KMS-11 (cell line): ENCODE measurements around the gene SLC5A6.

Experiments used
- H2AFZ ChIP-seq: fragments of 200-600 bp; sonication (generic); 2 replicates; pipeline ENCODE4 v1.6.1; 2016; ENCODE audit warnings: antibody characterized with exemption, mixed run types, low read depth
- H3K27ac ChIP-seq: fragments of 200-600 bp; sonication (generic); 2 replicates; pipeline ENCODE4 v1.6.1; 2016; ENCODE audit warnings: mild to moderate bottlenecking, mixed run types
- H3K27me3 ChIP-seq: fragments of 200-600 bp; sonication (generic); 2 replicates; pipeline ENCODE4 v1.6.1; 2017; ENCODE audit warnings: mild to moderate bottlenecking, low read depth, mixed run types, moderate library complexity; ENCODE audit not compliant: insufficient read depth
- H3K36me3 ChIP-seq: fragments of 200-600 bp; sonication (generic); 2 replicates; pipeline ENCODE4 v1.6.1; 2017; ENCODE audit warnings: mild to moderate bottlenecking, mixed run types; ENCODE audit not compliant: insufficient read depth
- H3K4me1 ChIP-seq: fragments of 200-600 bp; sonication (generic); 2 replicates; pipeline ENCODE4 v1.6.1; 2016; ENCODE audit warnings: mild to moderate bottlenecking, low read depth, mixed run types; ENCODE audit not compliant: poor library complexity, severe bottlenecking
- H3K4me2 ChIP-seq: fragments of 200-600 bp; sonication (generic); 2 replicates; pipeline ENCODE4 v1.7.0; 2016; ENCODE audit warnings: mild to moderate bottlenecking, mixed run types
- H3K4me3 ChIP-seq: fragments of 200-600 bp; sonication (generic); IDR thresholded peaks from 2 replicates; pipeline ENCODE4 v1.6.1; 2017; ENCODE audit warnings: low read depth, low read length, mixed read lengths; ENCODE audit not compliant: insufficient read depth
- H3K79me2 ChIP-seq: fragments of 200-600 bp; sonication (generic); 2 replicates; pipeline ENCODE4 v1.6.1; 2016; ENCODE audit warnings: low read depth, mixed run types; ENCODE audit not compliant: insufficient read depth
- H3K9ac ChIP-seq: fragments of 200-600 bp; sonication (generic); 2 replicates; pipeline ENCODE4 v1.6.1; 2016; ENCODE audit warnings: mild to moderate bottlenecking, mixed run types
- H4K20me1 ChIP-seq: fragments of 200-600 bp; sonication (generic); 2 replicates; pipeline ENCODE4 v1.6.1; 2016; ENCODE audit warnings: mild to moderate bottlenecking, mixed run types; ENCODE audit not compliant: insufficient read depth
- CTCF ChIP-seq: fragments of 200-600 bp; sonication (generic); conservative IDR thresholded peaks from 2 replicates; pipeline ENCODE4 v1.6.1; 2017; ENCODE audit warnings: low read depth, mild to moderate bottlenecking, antibody characterized with exemption, low read length, moderate library complexity, mixed read lengths

The SLC5A6 gene

DNA sequence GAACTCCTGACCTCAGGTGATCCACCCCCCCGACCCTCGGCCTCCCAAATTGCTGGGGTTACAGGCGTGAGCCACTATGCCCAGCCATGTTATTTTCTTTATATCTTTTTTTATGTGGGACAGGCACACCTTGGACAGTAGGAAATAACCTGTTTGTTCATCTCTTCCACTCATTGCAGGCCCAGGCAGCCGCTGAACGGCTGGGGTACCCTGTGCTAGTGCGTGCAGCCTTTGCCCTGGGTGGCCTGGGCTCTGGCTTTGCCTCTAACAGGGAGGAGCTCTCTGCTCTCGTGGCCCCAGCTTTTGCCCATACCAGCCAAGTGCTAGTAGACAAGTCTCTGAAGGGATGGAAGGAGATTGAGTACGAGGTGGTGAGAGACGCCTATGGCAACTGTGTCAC is 13.5 kb upstream of the SLC5A6 start:
- Histone ChIP-seq H3K4me1 (no peaks in the 10 kb centered on the region), H3K27ac (no peak overlapping the region), H3K4me3 (no peak overlapping the region), H3K36me3 (peaks cover under 1% of the 10 kb centered on the region; the same call in 1 of the 2 replicates), H2AFZ (no peak overlapping the region), H3K9ac (no peak overlapping the region), H3K27me3 (no peaks in the 10 kb centered on the region), H3K4me2 (no peak overlapping the region), H4K20me1 (no peaks in the 10 kb centered on the region), H3K79me2 (no peaks in the 10 kb centered on the region; the same call in 1 of the 2 replicates)
- no peak for TF ChIP-seq CTCF

- TF ChIP-seq CTCF, result no peak
- peaks cover 6% of the 10 kb centered on the region; the same call in 1 of the 2 replicates for H3K36me3 ChIP-seq
- H3K4me1 ChIP-seq, result peaks cover 15% of the 10 kb centered on the region
- H3K79me2 ChIP-seq, result peaks cover 18% of the 10 kb centered on the region
- no peaks in the 10 kb centered on the region for H4K20me1 ChIP-seq
- H3K27me3 ChIP-seq, result no peaks in the 10 kb centered on the region
- no peak overlapping the region for H3K9ac ChIP-seq
- no peak overlapping the region for H3K4me3 ChIP-seq
- H2AFZ ChIP-seq, result no peak overlapping the region
- no peak overlapping the region for H3K27ac ChIP-seq
- H3K4me2 ChIP-seq, result no peak overlapping the region
Measured at GRCh38 chr2:27223416-27223815, 11.3 kb upstream of the SLC5A6 start.

- H3K36me3 ChIP-seq, result peaks cover 6% of the 10 kb centered on the region; the same call in 1 of the 2 replicates
- H2AFZ ChIP-seq, result no peak overlapping the region
- H3K9ac ChIP-seq, result no peak overlapping the region
Measured at GRCh38 chr2:27222407-27222806, 10.3 kb upstream of the SLC5A6 start.

GRCh38 chr2:27221166-27221565 is 9.1 kb upstream of the SLC5A6 start:
- TF ChIP-seq CTCF, result no peak
- peaks cover 6% of the 10 kb centered on the region; the same call in 1 of the 2 replicates for H3K36me3 ChIP-seq

More at GRCh38 chr2:27222407-27222806, 10.3 kb upstream of the SLC5A6 start:
- Histone ChIP-seq H3K27ac (no peak overlapping the region), H4K20me1 (no peaks in the 10 kb centered on the region), H3K4me1 (peaks cover 15% of the 10 kb centered on the region), H3K4me3 (no peak overlapping the region), H3K4me2 (no peak overlapping the region), H3K79me2 (peaks cover 28% of the 10 kb centered on the region), H3K27me3 (no peaks in the 10 kb centered on the region)
- no peak for TF ChIP-seq CTCF

More at GRCh38 chr2:27221166-27221565, 9.1 kb upstream of the SLC5A6 start:
- H3K4me2 ChIP-seq, result no peak overlapping the region
- H3K4me1 ChIP-seq, result peaks cover 23% of the 10 kb centered on the region
- H3K27me3 ChIP-seq, result no peaks in the 10 kb centered on the region
- H3K79me2 ChIP-seq, result peaks cover 29% of the 10 kb centered on the region
- H3K9ac ChIP-seq, result no peak overlapping the region
- H4K20me1 ChIP-seq, result no peaks in the 10 kb centered on the region
- no peak overlapping the region for H3K4me3 ChIP-seq
- H3K27ac ChIP-seq, result no peak overlapping the region
- H2AFZ ChIP-seq, result no peak overlapping the region
